Endothelial cell of umbilical vein (primary cell): ENCODE results near the gene C1orf146. TPM values are rescaled to one million over a fixed set of nuclear protein-coding genes. Genes with fewer than 3 reads are reported as not detected.
"Not testable (repeated sequence)": the region's sequence is repeated elsewhere in the genome, so short reads cannot be mapped to it uniquely, and the experiment has no call there.

Experiments
- BruUV-seq: library from RNA; stranded (reverse); fragments of 400-500 nt; replicated peaks from 2 replicates; lab custom pipeline; 2021; lab: Mats Ljungman, UMichigan
- CTCF ChIA-PET: fragments of 300-600, 350-600 bp; sonication (Branson Sonifier 250); formaldehyde crosslinking; loops from one replicate; lab custom pipeline; 2021; ENCODE audit warnings: antibody characterized with exemption, inconsistent platforms; lab: Charles Lee
- POLR2A ChIA-PET: fragments of 300-600, 350-600 bp; sonication (Branson Sonifier 250); formaldehyde crosslinking; loops from one replicate; lab custom pipeline; 2021; ENCODE audit warnings: antibody characterized with exemption, inconsistent platforms; lab: Charles Lee
- DNase-seq: peaks from one replicate; pipeline ENCODE4 v3.0.0-alpha.2; 2011; ENCODE audit warnings: low read depth, low spot score
- FAIRE-seq: peaks from 2 replicates; lab custom pipeline; 2011; peaks lifted over from hg19 to GRCh38; lab: Jason Lieb, UNC
- H2AFZ ChIP-seq: 2 replicates; pipeline ENCODE4 v1.6.0; 2012; ENCODE audit warnings: low read depth, low read length, control low read depth, inconsistent platforms
- H3K27ac ChIP-seq: 2 replicates; pipeline ENCODE4 v1.5.1; 2011; ENCODE audit warnings: low read depth, mild to moderate bottlenecking, control low read depth, low read length, moderate library complexity; ENCODE audit not compliant: insufficient read depth
- H3K27me3 ChIP-seq, 2 experiments: 2 replicates each; pipeline versions ENCODE4 v1.6.0 to v1.6.1; 2011; ENCODE audit warnings: low read length in 2 of 2, mixed read lengths in 1 of 2; ENCODE audit not compliant: control insufficient read depth in 2 of 2, insufficient read depth in 2 of 2
- H3K36me3 ChIP-seq, 2 experiments: 2 replicates in 1 of 2; 3 replicates in 1 of 2; pipeline ENCODE4 v1.5.1; 2011; ENCODE audit warnings: low read length in 2 of 2, mild to moderate bottlenecking in 1 of 2, moderate library complexity in 1 of 2; ENCODE audit not compliant: control insufficient read depth in 2 of 2, insufficient read depth in 2 of 2; ENCODE audit errors: extremely low read depth in 1 of 2
- H3K4me1 ChIP-seq: 3 replicates; pipeline ENCODE4 v1.5.1; 2011; ENCODE audit warnings: mild to moderate bottlenecking, low read length; ENCODE audit not compliant: control insufficient read depth, insufficient read depth; ENCODE audit errors: extremely low read depth
- H3K4me2 ChIP-seq: 2 replicates; pipeline ENCODE4 v1.6.1; 2011; ENCODE audit warnings: low read length, control low read depth, mixed read lengths; ENCODE audit not compliant: insufficient read depth
- H3K4me3 ChIP-seq, 3 experiments: fragments of 200-600 bp in 1 of 3; sonication (generic), shearing (Covaris generic) in 1 of 3; replicated peaks in 1 of 3; 2 replicates each; pipeline ENCODE4 v1.5.1; 2011 to 2016; ENCODE audit warnings: control low read depth in 3 of 3, low read length in 3 of 3, mild to moderate bottlenecking in 2 of 3, inconsistent platforms in 1 of 3, low read depth in 1 of 3, moderate library complexity in 1 of 3; ENCODE audit not compliant: insufficient read depth in 1 of 3
- H3K79me2 ChIP-seq: 2 replicates; pipeline ENCODE4 v1.6.0; 2012; ENCODE audit warnings: low read length, inconsistent platforms; ENCODE audit not compliant: control insufficient read depth, insufficient read depth
- H3K9ac ChIP-seq: replicated peaks from 2 replicates; pipeline ENCODE3; 2011; ENCODE audit warnings: low read length, control low read depth; ENCODE audit not compliant: insufficient read depth; ENCODE audit errors: extremely low read depth
- H3K9me1 ChIP-seq: replicated peaks from 3 replicates; pipeline ENCODE4 v1.6.0; 2011; ENCODE audit warnings: mild to moderate bottlenecking, low read length; ENCODE audit not compliant: control insufficient read depth, insufficient read depth; ENCODE audit errors: extremely low read depth
- H3K9me3 ChIP-seq: replicated peaks from 2 replicates; pipeline ENCODE4 v1.5.1; 2012; ENCODE audit warnings: low read length, inconsistent platforms; ENCODE audit not compliant: control insufficient read depth, insufficient read depth
- H4K20me1 ChIP-seq: replicated peaks from 2 replicates; pipeline ENCODE3; 2011; ENCODE audit warnings: mild to moderate bottlenecking, low read length; ENCODE audit not compliant: control insufficient read depth, insufficient read depth; ENCODE audit errors: extremely low read depth
- EZH2 ChIP-seq: IDR thresholded peaks from 2 replicates; pipeline ENCODE4 v1.6.1; 2012; ENCODE audit warnings: borderline replicate concordance, low read depth, mild to moderate bottlenecking, moderate library complexity, low read length, inconsistent platforms; ENCODE audit not compliant: severe bottlenecking
- FOS ChIP-seq: IDR thresholded peaks from 2 replicates; pipeline ENCODE4 v1.6.1; 2011; ENCODE audit warnings: mild to moderate bottlenecking, low read length, moderate library complexity, borderline replicate concordance; ENCODE audit not compliant: insufficient read depth
- dilution Hi-C: fragments of 300-500 bp; cut with MboI; formaldehyde crosslinking; loops from one replicate; pipeline ENCODE4 v1.15.0; 2019; ENCODE audit warnings: low sequenced_read_pairs; ENCODE audit not compliant: extremely low pct_ligation_motif_present
- intact Hi-C: fragments of 100-400 bp; cut with micrococcal nuclease; formaldehyde crosslinking; loops from one replicate; pipeline ENCODE4 v1.10.0; 2022
- polyA plus RNA-seq, 4 experiments: library from polyadenylated mRNA; depleted of rRNA in 3 of 4; stranded (reverse) in 3 of 4; unstranded in 1 of 4; fragments of >200 nt; gene quantifications; 2 replicates each; pipeline versions ENCODE4 v1.2.1 to v1.2.3, GENCODE V29; 2011 to 2012; ENCODE audit warnings: missing spikeins in 1 of 4
- total RNA-seq: library from RNA; stranded (reverse); gene quantifications from 2 replicates; pipeline ENCODE4 v1.2.3, GENCODE V29; 2021

The C1orf146 gene
- total and polyA plus RNA-seq, 2 donors (not counting 3 experiments of a cell fraction or from before 2014, with no cell fraction given): not detected

- Histone ChIP-seq H3K4me2 (no peak overlapping the region), H3K4me1 (no peaks in the 10 kb centered on the region), H3K27ac (no peak overlapping the region), H2AFZ (no peak overlapping the region), H3K4me3 (no peak overlapping the region), H3K9ac (no peak overlapping the region), H3K9me3 (no peaks in the 10 kb centered on the region), H4K20me1 (no peaks in the 10 kb centered on the region), H3K36me3 (peaks cover 0 to 3% of the 10 kb centered on the region in 2 experiments), H3K79me2 (no peaks in the 10 kb centered on the region), H3K9me1 (no peaks in the 10 kb centered on the region), H3K27me3 (no peaks in the 10 kb centered on the region)
- FAIRE-seq: no peak
- intact Hi-C loops: no loop called here
- dilution Hi-C loops: no loop called here
- POLR2A ChIA-PET: no interaction called here
- BruUV-seq: no TSS peak
- no peak for TF ChIP-seq FOS
- no peak for TF ChIP-seq EZH2
- DNase-seq: no peak
- CTCF ChIA-PET: interaction anchor here (1.9 kb wide), 1 partner anchor 47 kb away, joined by 7 read pairs; no protein-coding TSS in a partner anchor
Observed at GRCh38 chr1:92244376-92244775, 26.7 kb downstream of the C1orf146 start.

- DNase-seq, FAIRE-seq: not testable (repeated sequence)
- CTCF ChIA-PET: interaction anchor here (1.1 to 2.0 kb wide), 2 partner anchors 9 to 37 kb away, joined by 3 to 5 read pairs; no protein-coding TSS in a partner anchor
Observed at GRCh38 chr1:92254714-92255113, 37.0 kb downstream of the C1orf146 start.

More at GRCh38 chr1:92254714-92255113, 37.0 kb downstream of the C1orf146 start:
- BruUV-seq, H3K4me1 ChIP-seq, H3K4me3 ChIP-seq, intact Hi-C loops, dilution Hi-C loops, H3K9me1 ChIP-seq, H3K27me3 ChIP-seq, H4K20me1 ChIP-seq, POLR2A ChIA-PET, H3K36me3 ChIP-seq, H3K9ac ChIP-seq, H3K27ac ChIP-seq, H3K9me3 ChIP-seq, H3K79me2 ChIP-seq, H2AFZ ChIP-seq, H3K4me2 ChIP-seq: not testable (repeated sequence)
